HG03469 (cell line): Measurements from ENCODE around the gene STRN.
"Not testable (repeated sequence)": the region's sequence is repeated elsewhere in the genome, so short reads cannot be mapped to it uniquely, and the experiment has no call there.

Experiments used
- ATAC-seq: cut with Tn5 transposase; IDR thresholded peaks from one replicate; pipeline ENCODE4 v1.9.1; 2021; ENCODE audit warnings: mild to moderate bottlenecking, moderate library complexity, moderate number of reproducible peaks; ENCODE audit not compliant: unreplicated experiment

Gene STRN

GRCh38 chr2:36966370-36967235, at the start of gene STRN:
Gene STRN, minus strand, starts transcription at chr2:36966536. Its CDS starts 73 bp downstream, at chr2:36966463.
- peak; percentile 98 for ATAC-seq

- peak; percentile 8 for ATAC-seq
Observed at GRCh38 chr2:37013315-37013641, 46.9 kb upstream of the STRN start.

- ATAC-seq: no peak
Observed at GRCh38 chr2:37011130-37011529, 44.8 kb upstream of the STRN start.

- ATAC-seq: peak; percentile 99
Observed at GRCh38 chr2:37005118-37005868, 39.0 kb upstream of the STRN start.

GRCh38 chr2:37000988-37001556, 34.7 kb upstream of the STRN start:
- no peak for ATAC-seq

- no peak for ATAC-seq
Observed at GRCh38 chr2:37000318-37000717, 34.0 kb upstream of the STRN start.

- not testable (repeated sequence) for ATAC-seq
Observed at GRCh38 chr2:36999416-36999815, 33.1 kb upstream of the STRN start.

- ATAC-seq: no peak
Observed at GRCh38 chr2:36993841-36994620, 27.7 kb upstream of the STRN start.

GRCh38 chr2:36988008-36988407, 21.7 kb upstream of the STRN start:
- ATAC-seq: no peak

GRCh38 chr2:36982467-36982866, 16.1 kb upstream of the STRN start:
- no peak for ATAC-seq

- no peak for ATAC-seq
Observed at GRCh38 chr2:36981911-36982310, 15.6 kb upstream of the STRN start.

GRCh38 chr2:36979007-36979406, 12.7 kb upstream of the STRN start:
- ATAC-seq: not testable (repeated sequence)

GRCh38 chr2:36976065-36976464, 9.7 kb upstream of the STRN start:
- no peak for ATAC-seq

GRCh38 chr2:36975306-36975705, 9.0 kb upstream of the STRN start:
- ATAC-seq: no peak

- ATAC-seq: no peak
Observed at GRCh38 chr2:36973320-36973719, 7.0 kb upstream of the STRN start.

- ATAC-seq: no peak
Observed at GRCh38 chr2:36971990-36972389, 5.7 kb upstream of the STRN start.

GRCh38 chr2:36967236-36967876, 1.0 kb upstream of the STRN start:
- no peak for ATAC-seq

GRCh38 chr2:36965751-36966369, 476 bp downstream of the STRN start:
- peak; percentile 20 for ATAC-seq

- no peak for ATAC-seq
Observed at GRCh38 chr2:36965206-36965605, 1.1 kb downstream of the STRN start.

GRCh38 chr2:36964496-36965058, 1.8 kb downstream of the STRN start:
- no peak for ATAC-seq
